IMR-90 (cell line): ENCODE measurements around the gene FRMD3. TPM values are rescaled to one million over a fixed set of nuclear protein-coding genes. Genes with fewer than 3 reads are reported as not detected.

ENCODE experiments used
- ATAC-seq: fragments of 200-7000 bp; cut with Tn5 transposase; 2 replicates; pipeline ENCODE4 v1.9.1; 2020; ENCODE audit warnings: low read depth, mild to moderate bottlenecking, moderate library complexity
- BruUV-seq: library from RNA; stranded (reverse); fragments of 400-500 nt; replicated peaks from 2 replicates; lab custom pipeline; 2021; lab: Mats Ljungman, UMichigan
- CTCF ChIA-PET: fragments of 300-600 bp; formaldehyde crosslinking; extraction: SDS; loops from one replicate; lab custom pipeline; 2021; ENCODE audit warnings: antibody characterized with exemption; lab: Yijun Ruan, JAX
- POLR2A ChIA-PET: fragments of 300-600 bp; sonication (Branson Sonifier 250); formaldehyde crosslinking; loops from one replicate; lab custom pipeline; 2022; ENCODE audit warnings: antibody characterized with exemption; ENCODE audit not compliant: unreplicated experiment; lab: Charles Lee
- DNase-seq: peaks from one replicate; pipeline ENCODE4 v3.0.0; 2013
- H2AFZ ChIP-seq: replicated peaks from 2 replicates; pipeline ENCODE3; 2013; ENCODE audit warnings: low read length, mild to moderate bottlenecking; ENCODE audit not compliant: poor library complexity
- H2AK5ac ChIP-seq: 2 replicates; pipeline ENCODE4 v1.6.1; 2013; ENCODE audit warnings: low read depth, low read length, inconsistent platforms
- H2AK9ac ChIP-seq: replicated peaks from 2 replicates; pipeline ENCODE3; 2013; ENCODE audit warnings: mild to moderate bottlenecking, low read depth, low read length, moderate library complexity; ENCODE audit not compliant: poor library complexity
- H2BK120ac ChIP-seq: 2 replicates; pipeline ENCODE4 v1.6.1; 2013; ENCODE audit warnings: low read depth, low read length, inconsistent platforms
- H2BK15ac ChIP-seq: 3 replicates; pipeline ENCODE4 v1.6.1; 2013; ENCODE audit warnings: low read depth, low read length, inconsistent platforms
- H2BK20ac ChIP-seq: 2 replicates; pipeline ENCODE4 v1.6.1; 2013; ENCODE audit warnings: low read depth, mild to moderate bottlenecking, inconsistent platforms, low read length, moderate library complexity
- H2BK5ac ChIP-seq: 2 replicates; pipeline ENCODE4 v1.6.1; 2013; ENCODE audit warnings: mild to moderate bottlenecking, low read depth, low read length, inconsistent platforms; ENCODE audit not compliant: poor library complexity, severe bottlenecking
- H3K14ac ChIP-seq: replicated peaks from 2 replicates; pipeline ENCODE4 v1.6.1; 2013; ENCODE audit warnings: low read depth, low read length, inconsistent platforms
- H3K18ac ChIP-seq: 2 replicates; pipeline ENCODE4 v1.6.1; 2013; ENCODE audit warnings: low read depth, low read length, control low read depth
- H3K23ac ChIP-seq: 2 replicates; pipeline ENCODE4 v1.6.1; 2013; ENCODE audit warnings: low read depth, low read length, inconsistent platforms
- H3K27ac ChIP-seq: 2 replicates; pipeline ENCODE4 v1.5.1; 2013; ENCODE audit warnings: mild to moderate bottlenecking, control low read depth, low read length; ENCODE audit not compliant: insufficient read depth
- H3K27me3 ChIP-seq: 2 replicates; pipeline ENCODE4 v1.6.1; 2013; ENCODE audit warnings: low read length; ENCODE audit not compliant: control insufficient read depth, insufficient read depth
- H3K36me3 ChIP-seq: 2 replicates; pipeline ENCODE4 v1.6.1; 2013; ENCODE audit warnings: low read length, mixed read lengths; ENCODE audit not compliant: control insufficient read depth, insufficient read depth
- H3K4ac ChIP-seq: 2 replicates; pipeline ENCODE4 v1.6.1; 2013; ENCODE audit warnings: low read depth, low read length, inconsistent platforms
- H3K4me1 ChIP-seq: 2 replicates; pipeline ENCODE4 v1.6.1; 2013; ENCODE audit warnings: low read length, mixed read lengths; ENCODE audit not compliant: control insufficient read depth, insufficient read depth
- H3K4me2 ChIP-seq: 2 replicates; pipeline ENCODE4 v1.6.1; 2013; ENCODE audit warnings: low read depth, mild to moderate bottlenecking, control low read depth, low read length, moderate library complexity
- H3K4me3 ChIP-seq: 2 replicates; pipeline ENCODE4 v1.5.1; 2013; ENCODE audit warnings: low read depth, mild to moderate bottlenecking, control low read depth, low read length, moderate library complexity; ENCODE audit not compliant: insufficient read depth
- H3K56ac ChIP-seq: 2 replicates; pipeline ENCODE4 v1.6.1; 2013; ENCODE audit warnings: low read length, inconsistent platforms; ENCODE audit not compliant: insufficient read depth; ENCODE audit errors: extremely low read depth
- H3K79me1 ChIP-seq, 2 experiments: 2 replicates each; pipeline ENCODE4 v1.6.1; 2013; ENCODE audit warnings: low read length in 2 of 2, inconsistent platforms in 1 of 2, low read depth in 1 of 2
- H3K9ac ChIP-seq: 2 replicates; pipeline ENCODE4 v1.6.1; 2013; ENCODE audit warnings: low read depth, low read length, control low read depth
- H3K9me1 ChIP-seq: 2 replicates; pipeline ENCODE4 v1.6.1; 2013; ENCODE audit warnings: low read length, inconsistent platforms; ENCODE audit not compliant: insufficient read depth
- H3K9me3 ChIP-seq: 2 replicates; pipeline ENCODE4 v1.6.1; 2013; ENCODE audit warnings: low read length; ENCODE audit not compliant: control insufficient read depth, insufficient read depth
- H4K20me1 ChIP-seq: 2 replicates; pipeline ENCODE4 v1.6.1; 2013; ENCODE audit warnings: low read length, inconsistent platforms; ENCODE audit not compliant: insufficient read depth
- H4K5ac ChIP-seq: 2 replicates; pipeline ENCODE4 v1.6.1; 2013; ENCODE audit warnings: mild to moderate bottlenecking, low read depth, low read length, control low read depth
- H4K8ac ChIP-seq, 2 experiments: 2 replicates each; pipeline ENCODE4 v1.6.1; 2013; ENCODE audit warnings: low read depth in 2 of 2, low read length in 2 of 2, control low read depth in 1 of 2, inconsistent platforms in 1 of 2
- H4K91ac ChIP-seq: 2 replicates; pipeline ENCODE4 v1.6.1; 2013; ENCODE audit warnings: low read depth, low read length, inconsistent platforms; ENCODE audit not compliant: insufficient read depth
- BHLHE40 ChIP-seq: fragments of 150-350 bp; IDR thresholded peaks from 2 replicates; pipeline ENCODE4 v1.6.1; 2016; ENCODE audit warnings: mild to moderate bottlenecking, low read depth, low read length
- CEBPB ChIP-seq: IDR thresholded peaks from 2 replicates; pipeline ENCODE4 v1.6.1; 2012; ENCODE audit warnings: low read depth, low read length, improper control_type of control experiment
- CHD1 ChIP-seq: IDR thresholded peaks from 2 replicates; pipeline ENCODE4 v1.6.1; 2012; ENCODE audit warnings: low read depth, low read length, improper control_type of control experiment
- CTCF ChIP-seq: conservative IDR thresholded peaks from 2 replicates; pipeline ENCODE4 v1.5.1; 2012; ENCODE audit warnings: mild to moderate bottlenecking, low read depth, low read length, improper control_type of control experiment
- FOS ChIP-seq: fragments of 150-350 bp; IDR thresholded peaks from 2 replicates; pipeline ENCODE4 v1.6.1; 2016; ENCODE audit warnings: low read depth, low read length
- MAFK ChIP-seq: IDR thresholded peaks from 2 replicates; pipeline ENCODE4 v1.6.1; 2012; ENCODE audit warnings: low read depth, low read length, improper control_type of control experiment
- MAZ ChIP-seq: IDR thresholded peaks from 2 replicates; pipeline ENCODE4 v1.6.1; 2012; ENCODE audit warnings: low read depth, mild to moderate bottlenecking, low read length, improper control_type of control experiment, moderate library complexity, borderline replicate concordance
- MXI1 ChIP-seq: IDR thresholded peaks from 2 replicates; pipeline ENCODE4 v1.6.1; 2012; ENCODE audit warnings: low read depth, mild to moderate bottlenecking, low read length, moderate library complexity, borderline replicate concordance
- NFE2L2 ChIP-seq: fragments of 150-350 bp; IDR thresholded peaks from 2 replicates; pipeline ENCODE4 v1.6.1; 2016; ENCODE audit warnings: low read depth, mild to moderate bottlenecking, low read length
- POLR2A ChIP-seq: IDR thresholded peaks from 2 replicates; pipeline ENCODE4 v1.6.1; 2012; ENCODE audit warnings: mild to moderate bottlenecking, low read depth, low read length
- RAD21 ChIP-seq: IDR thresholded peaks from 2 replicates; pipeline ENCODE4 v1.6.1; 2012; ENCODE audit warnings: low read length, improper control_type of control experiment
- RCOR1 ChIP-seq: IDR thresholded peaks from 2 replicates; pipeline ENCODE4 v1.6.1; 2012; ENCODE audit warnings: mild to moderate bottlenecking, low read length, improper control_type of control experiment; ENCODE audit not compliant: insufficient replicate concordance
- RFX5 ChIP-seq: IDR thresholded peaks from 2 replicates; pipeline ENCODE4 v1.8.0; 2012; ENCODE audit warnings: low read depth, mild to moderate bottlenecking, low read length, moderate library complexity
- SMC3 ChIP-seq: fragments of 150-350 bp; IDR thresholded peaks from 2 replicates; pipeline ENCODE4 v1.6.1; 2016; ENCODE audit warnings: low read depth, mild to moderate bottlenecking, antibody characterized with exemption, low read length, moderate library complexity
- USF2 ChIP-seq: fragments of 150-350 bp; IDR thresholded peaks from 2 replicates; pipeline ENCODE4 v1.6.1; 2017; ENCODE audit warnings: mild to moderate bottlenecking, antibody characterized with exemption, low read length, low read depth
- WGBS, 2 experiments: methylation state at CpG; one replicate each; pipeline versions ENCODE4 v1.1.5 to v1.1.7; 2013; ENCODE audit warnings: missing lambda C conversion rate in 2 of 2; ENCODE audit not compliant: insufficient read length in 1 of 2; ENCODE audit errors: extremely low coverage in 2 of 2; 5-methylcytosine and 5-hydroxymethylcytosine counted together
- dilution Hi-C: fragments of 300-500 bp; cut with HindIII; formaldehyde crosslinking; loops from one replicate; pipeline ENCODE4 v1.14.3; 2018; ENCODE audit warnings: low sequenced_read_pairs; ENCODE audit not compliant: unreplicated experiment
- in situ Hi-C: fragments of 300-500 bp; cut with MboI; formaldehyde crosslinking; loops from 3 replicates; pipeline ENCODE4 v1.14.3; 2019; ENCODE audit warnings: low sequenced_read_pairs, inconsistent platforms, mixed read lengths
- intact Hi-C: fragments of 100-400 bp; cut with micrococcal nuclease; formaldehyde crosslinking; loops from 2 replicates; pipeline ENCODE4 v1.10.0; 2022
- polyA plus RNA-seq, 3 experiments: library from polyadenylated mRNA; depleted of rRNA; stranded (reverse); fragments of >200 nt; gene quantifications; 2 replicates each; pipeline ENCODE4 v1.2.3, GENCODE V29; 2012; ENCODE audit warnings: low replicate concordance in 1 of 3
- total RNA-seq: library from RNA; depleted of rRNA; stranded (reverse); fragments of >200 nt; gene quantifications from 2 replicates; pipeline ENCODE4 v1.2.3, GENCODE V29; 2012

FRMD3 gene
- total and polyA plus RNA-seq, 2 of the 4 experiments (the other 2 are of a cell fraction): 0.02 to 0.18 TPM

GRCh38 chr9:83257937-83258891, 280.0 kb downstream of the FRMD3 start:
- POLR2A ChIA-PET: no interaction called here
- H3K27ac ChIP-seq: no peak overlapping the region

More at GRCh38 chr9:83257937-83258891, 280.0 kb downstream of the FRMD3 start:
- Histone ChIP-seq H3K9ac (no peak overlapping the region), H3K9me3 (no peaks in the 10 kb centered on the region; the same call in 1 of the 2 replicates), H2AK5ac (no peak overlapping the region), H3K27me3 (no peaks in the 10 kb centered on the region), H3K18ac (no peak overlapping the region), H3K4me2 (no peak overlapping the region), H2BK15ac (no peak overlapping the region), H2BK120ac (no peak overlapping the region), H4K5ac (no peak overlapping the region), H2AFZ (no peak overlapping the region), H3K14ac (no peak overlapping the region), H2BK20ac (no peak overlapping the region), H3K36me3 (no peaks in the 10 kb centered on the region), H3K56ac (no peak overlapping the region), H2BK5ac (no peak overlapping the region), H4K20me1 (no peaks in the 10 kb centered on the region), H3K79me1 (no peaks in the 10 kb centered on the region), H3K23ac (no peak overlapping the region), H3K4me1 (no peaks in the 10 kb centered on the region), H3K9me1 (no peaks in the 10 kb centered on the region), H4K8ac (no peak overlapping the region), H3K4me3 (no peak overlapping the region), H4K91ac (no peak overlapping the region), H2AK9ac (no peak overlapping the region), H3K4ac (no peak overlapping the region)
- intact Hi-C loops: no loop called here
- no CpG with 5 or more reads among the region's 5 CpGs for WGBS, 2 experiments
- dilution Hi-C loops: no loop called here
- in situ Hi-C loops: no loop called here
- ATAC-seq (no peak), DNase-seq (no peak)
- CTCF ChIA-PET: no interaction called here
- TF ChIP-seq FOS (no peak), MAFK (no peak), MAZ (no peak), CTCF (no peak), POLR2A (no peak), CEBPB (no peak), NFE2L2 (no peak), USF2 (no peak), RCOR1 (no peak), MXI1 (no peak), SMC3 (no peak), RFX5 (no peak), BHLHE40 (no peak), CHD1 (no peak), RAD21 (no peak)
- BruUV-seq: no TSS peak
